K562 (cell line): ENCODE measurements around the gene KRIT1. TPM values are rescaled to one million over a fixed set of nuclear protein-coding genes. Genes with fewer than 3 reads are reported as not detected.
A peak's percentile ranks its signal among the peaks of the same experiment; 100 is the strongest.
"Not testable (repeated sequence)": the region's sequence is repeated elsewhere in the genome, so short reads cannot be mapped to it uniquely, and the experiment has no call there.

Experiments used
- ATAC-seq: fragments of 200-7000 bp; cut with Tn5 transposase; 3 replicates; pipeline ENCODE4 v1.9.1; 2020; ENCODE audit warnings: moderate library complexity
- BruUV-seq: library from RNA; stranded (reverse); fragments of 400-500 nt; replicated peaks from 2 replicates; lab custom pipeline; 2021; lab: Mats Ljungman, UMichigan
- CTCF ChIA-PET: fragments of 300-600 bp; formaldehyde crosslinking; extraction: SDS; loops from one replicate; lab custom pipeline; 2021; ENCODE audit warnings: low intra/inter-chr PET ratio; lab: Yijun Ruan, JAX
- POLR2A ChIA-PET: fragments of 300-600, 350-650 bp; sonication (Branson Sonifier 250); formaldehyde crosslinking; extraction: SDS; loops from one replicate; lab custom pipeline; 2021; ENCODE audit warnings: antibody characterized with exemption, inconsistent platforms; lab: Yijun Ruan, JAX
- DNase-seq, 4 experiments: peaks; one replicate each; pipeline versions ENCODE4 v3.0.0 to v3.0.0-alpha.2; 2011 to 2018; ENCODE audit warnings: low spot score in 3 of 4, mixed read lengths in 3 of 4; ENCODE audit errors: extremely low read depth in 1 of 4
- FAIRE-seq: peaks from 2 replicates; lab custom pipeline; 2011; peaks lifted over from hg19 to GRCh38; lab: Jason Lieb, UNC
- H2AFZ ChIP-seq: 2 replicates; pipeline ENCODE4 v1.6.0; 2011; ENCODE audit warnings: low read depth, low read length, control low read depth, inconsistent platforms
- H3K27ac ChIP-seq: fragments of 200-600 bp; 3 replicates; pipeline ENCODE4 v1.8.0; 2011; ENCODE audit warnings: low read depth, mild to moderate bottlenecking, control low read depth, inconsistent platforms, low read length, moderate library complexity, mixed read lengths; ENCODE audit errors: extremely low read depth
- H3K27me3 ChIP-seq, 2 experiments: fragments of 300-600 bp in 1 of 2; 2 replicates in 1 of 2; 3 replicates in 1 of 2; pipeline versions ENCODE4 v1.6.0 to v1.8.0; 2011; ENCODE audit warnings: inconsistent platforms in 2 of 2, low read length in 2 of 2, mild to moderate bottlenecking in 1 of 2, mixed read lengths in 1 of 2, moderate library complexity in 1 of 2; ENCODE audit not compliant: control insufficient read depth in 2 of 2, insufficient read depth in 2 of 2
- H3K36me3 ChIP-seq: fragments of 300-600 bp; 3 replicates; pipeline ENCODE4 v1.8.0; 2011; ENCODE audit warnings: mild to moderate bottlenecking, low read length, inconsistent platforms; ENCODE audit not compliant: control insufficient read depth, insufficient read depth
- H3K4me1 ChIP-seq, 2 experiments: fragments of 200-600 bp in 1 of 2; replicated peaks in 1 of 2; 2 replicates in 1 of 2; 3 replicates in 1 of 2; pipeline versions ENCODE4 v1.5.1 to v1.8.0; 2011; ENCODE audit warnings: inconsistent platforms in 2 of 2, low read length in 2 of 2, mild to moderate bottlenecking in 1 of 2, mixed read lengths in 1 of 2, moderate library complexity in 1 of 2; ENCODE audit not compliant: control insufficient read depth in 2 of 2, insufficient read depth in 2 of 2
- H3K4me2 ChIP-seq: 2 replicates; pipeline ENCODE4 v1.6.1; 2011; ENCODE audit warnings: low read length, control low read depth, inconsistent platforms, mixed read lengths; ENCODE audit not compliant: insufficient read depth
- H3K4me3 ChIP-seq: fragments of 200-600 bp; sonication (generic), shearing (Covaris generic); 2 replicates; pipeline ENCODE4 v1.5.1; 2016; ENCODE audit warnings: control low read depth, inconsistent platforms
- H3K79me2 ChIP-seq: fragments of 200-600 bp; 3 replicates; pipeline ENCODE4 v1.8.0; 2011; ENCODE audit warnings: low read length, inconsistent platforms; ENCODE audit not compliant: control insufficient read depth, insufficient read depth
- H3K9ac ChIP-seq, 2 experiments: 2 replicates each; pipeline versions ENCODE4 v1.6.0 to v1.6.1; 2011; ENCODE audit warnings: low read depth in 2 of 2, low read length in 2 of 2, control low read depth in 1 of 2, inconsistent platforms in 1 of 2, mild to moderate bottlenecking in 1 of 2, mixed read lengths in 1 of 2; ENCODE audit not compliant: insufficient read depth in 1 of 2
- H3K9me1 ChIP-seq: one replicate; pipeline ENCODE4 v1.6.0; 2011; ENCODE audit warnings: inconsistent platforms, mild to moderate bottlenecking, low read length, moderate library complexity; ENCODE audit not compliant: control insufficient read depth, insufficient read depth
- H3K9me3 ChIP-seq: replicated peaks from 2 replicates; pipeline ENCODE4 v1.5.1; 2011; ENCODE audit warnings: low read depth, low read length, inconsistent platforms; ENCODE audit not compliant: control insufficient read depth, insufficient read depth
- H4K20me1 ChIP-seq: replicated peaks from 2 replicates; pipeline ENCODE4 v1.6.1; 2011; ENCODE audit warnings: low read length, inconsistent platforms, mixed read lengths; ENCODE audit not compliant: control insufficient read depth, insufficient read depth
- BACH1 ChIP-seq: fragments of 200-800 bp; sonication (Bioruptor generic); IDR thresholded peaks from 2 replicates; pipeline ENCODE4 v1.6.1; 2016; ENCODE audit warnings: missing genetic modification characterization, missing compliant biosample characterization
- CBX3 ChIP-seq, 2 experiments: IDR thresholded peaks; 1 replicate in 1 of 2; 2 replicates in 1 of 2; pipeline ENCODE4 v1.6.1; 2012; ENCODE audit warnings: inconsistent platforms in 2 of 2, low read length in 2 of 2, borderline replicate concordance in 1 of 2, control low read depth in 1 of 2
- DACH1 ChIP-seq: fragments of 450-650 bp; IDR thresholded peaks from 2 replicates; pipeline ENCODE4 v1.6.1; 2018; ENCODE audit not compliant: partially characterized antibody
- MEIS2 ChIP-seq: fragments of 450-650 bp; IDR thresholded peaks from 2 replicates; pipeline ENCODE4 v1.6.1; 2014; ENCODE audit warnings: mild to moderate bottlenecking; ENCODE audit not compliant: partially characterized antibody
- RFX7 ChIP-seq: fragments of 250-450 bp; sonication (Bioruptor Pico); IDR thresholded peaks from 2 replicates; pipeline ENCODE4 v1.5.1; 2021; ENCODE audit warnings: mild to moderate bottlenecking
- TRIM28 ChIP-seq: fragments of 450-650 bp; IDR thresholded peaks from 2 replicates; pipeline ENCODE4 v1.6.1; 2017
- WGBS: fragments of 100-300 bp; shearing (Covaris generic); methylation state at CpG from one replicate; pipeline ENCODE4 v1.1.6; 2016; ENCODE audit warnings: low coverage, mixed read lengths; ENCODE audit not compliant: insufficient coverage; ENCODE audit errors: missing lambda C conversion rate; 5-methylcytosine and 5-hydroxymethylcytosine counted together
- in situ Hi-C: fragments of 300-500 bp; cut with MboI; formaldehyde crosslinking; loops from 4 replicates; pipeline ENCODE4 v1.15.0; 2018; ENCODE audit warnings: inconsistent platforms, mixed read lengths
- intact Hi-C: fragments of 100-400 bp; cut with micrococcal nuclease; formaldehyde crosslinking; loops from 2 replicates; pipeline ENCODE4 v1.14.2; 2022
- polyA plus RNA-seq, 8 experiments: library from polyadenylated mRNA; depleted of rRNA in 4 of 8; stranded (reverse) in 5 of 8; unstranded in 3 of 8; fragments of >200 nt; fragmentation: Nextera tagmentation in 2 of 8; fragmentation: Illumina TruSeq in 1 of 8; extraction: Ambion mirVana in 2 of 8; extraction: Trizol in 1 of 8; gene quantifications; 2 replicates each; pipeline versions ENCODE4 v1.2.1 to v1.2.3, GENCODE V29; 2011 to 2014; ENCODE audit warnings: inconsistent platforms in 1 of 8, missing spikeins in 1 of 8
- total RNA-seq, 7 experiments: library from RNA; depleted of rRNA in 6 of 7; stranded (reverse); fragments of >200 nt in 6 of 7; fragmentation: Illumina TruSeq in 2 of 7; extraction: Trizol in 2 of 7; gene quantifications; 2 replicates each; pipeline versions ENCODE4 v1.2.1 to v1.2.3, GENCODE V29; 2011 to 2021; ENCODE audit warnings: low replicate concordance in 1 of 7
- TF ChIP-seq, protein P1 (sequence below), 2 experiments: IDR thresholded peaks in 1 of 2; conservative IDR thresholded peaks in 1 of 2; 2 replicates each; pipeline ENCODE4 v1.6.1; 2016; ENCODE audit warnings: low read depth in 2 of 2, mild to moderate bottlenecking in 1 of 2, missing compliant biosample characterization in 1 of 2, missing genetic modification characterization in 1 of 2, moderate library complexity in 1 of 2

Gene KRIT1
- total and polyA plus RNA-seq, 9 of the 15 experiments (the other 6 are each of a cell fraction or from before 2014, with no cell fraction given), result 21.5 to 81.4 (median 55.9) TPM

DNA sequence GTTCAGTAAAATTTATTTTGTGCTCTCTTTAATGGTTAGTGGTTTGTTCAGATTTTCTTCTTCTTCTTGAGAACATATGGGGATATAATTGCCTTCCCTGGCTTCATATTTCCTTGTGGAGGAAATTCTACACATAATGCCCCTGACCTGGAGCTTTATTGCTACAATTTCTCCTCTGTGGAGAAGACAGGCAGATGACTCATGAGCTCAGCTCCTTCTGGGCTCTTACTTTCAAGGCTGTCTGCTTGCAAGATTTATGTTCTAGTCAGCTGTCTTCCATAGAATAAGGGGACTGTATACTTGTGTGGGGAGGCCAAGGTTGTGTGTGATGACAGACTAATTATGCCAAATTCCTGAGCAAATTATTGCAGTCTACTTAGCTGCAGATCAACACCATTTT, 68.4 kb downstream of the KRIT1 start (continued):
- TF ChIP-seq MEIS2 (peak; percentile 97), RFX7 (no peak), BACH1 (tag) (no peak), DACH1 (peak; percentile 46)
- TF ChIP-seq, protein P1, sequence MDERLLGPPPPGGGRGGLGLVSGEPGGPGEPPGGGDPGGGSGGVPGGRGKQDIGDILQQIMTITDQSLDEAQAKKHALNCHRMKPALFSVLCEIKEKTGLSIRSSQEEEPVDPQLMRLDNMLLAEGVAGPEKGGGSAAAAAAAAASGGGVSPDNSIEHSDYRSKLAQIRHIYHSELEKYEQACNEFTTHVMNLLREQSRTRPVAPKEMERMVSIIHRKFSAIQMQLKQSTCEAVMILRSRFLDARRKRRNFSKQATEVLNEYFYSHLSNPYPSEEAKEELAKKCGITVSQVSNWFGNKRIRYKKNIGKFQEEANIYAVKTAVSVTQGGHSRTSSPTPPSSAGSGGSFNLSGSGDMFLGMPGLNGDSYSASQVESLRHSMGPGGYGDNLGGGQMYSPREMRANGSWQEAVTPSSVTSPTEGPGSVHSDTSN (CRISPR knock-in tag; IDR thresholded peaks at IDR 0.05; ENCODE audit: low read depth), result no peak
- TF ChIP-seq, protein P1 (tag; conservative IDR thresholded peaks at IDR 0.05; ENCODE audit: low read depth), result peak; percentile 95

DNA sequence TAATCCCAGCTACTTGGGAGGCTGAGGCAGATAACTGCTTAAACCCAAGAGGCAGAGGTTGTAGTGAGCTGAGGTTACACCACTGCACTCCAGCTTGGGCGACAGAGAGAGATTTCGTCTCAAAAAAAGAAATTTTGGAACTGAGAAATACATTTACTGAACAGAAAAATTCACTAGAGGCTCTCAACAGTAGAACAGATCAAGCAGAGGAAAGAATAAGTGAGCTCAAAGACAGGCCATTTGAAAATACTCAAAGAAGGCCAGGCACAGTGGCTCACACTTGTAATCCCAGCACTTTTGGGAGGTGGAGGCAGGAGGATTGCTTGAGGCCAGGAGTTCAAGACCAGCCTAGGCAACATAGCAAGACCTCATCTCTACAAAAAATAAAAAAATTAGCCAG, 76.2 kb downstream of the KRIT1 start:
- FAIRE-seq, H3K4me3 ChIP-seq, ATAC-seq, H3K9me3 ChIP-seq, H3K27me3 ChIP-seq, H2AFZ ChIP-seq, POLR2A ChIA-PET, H3K4me1 ChIP-seq, DNase-seq, H3K4me2 ChIP-seq, H3K27ac ChIP-seq, intact Hi-C loops, H3K9ac ChIP-seq, BruUV-seq, in situ Hi-C loops, H3K36me3 ChIP-seq, CTCF ChIA-PET, H4K20me1 ChIP-seq, H3K9me1 ChIP-seq, H3K79me2 ChIP-seq: not testable (repeated sequence)
- 0% methylated on average over 2 of the region's 2 CpGs for WGBS
- TF ChIP-seq CBX3 (IDR thresholded peaks at IDR 0.05; ENCODE audit: borderline replicate concordance in 1 of 2, low read length in 2 of 2), result 0 out of 3 replicates have a peak, but pooled peaks of 1 of the 2 experiments have one; percentile 36
- TF ChIP-seq TRIM28, result peak; percentile 77
